GM19043 (cell line): ENCODE results near the gene CA10.
A peak's percentile ranks its signal among the peaks of the same experiment; 100 is the strongest.

Source experiments
- ATAC-seq: cut with Tn5 transposase; IDR thresholded peaks from one replicate; pipeline ENCODE4 v1.9.1; 2021; ENCODE audit warnings: low read depth; ENCODE audit not compliant: unreplicated experiment

CA10 gene

GRCh38 chr17:52147872-52148271 lies 10.6 kb downstream of the CA10 start:
- peak; percentile 42 for ATAC-seq

- ATAC-seq = no peak
Measured at GRCh38 chr17:52147431-52147830, 11.1 kb downstream of the CA10 start.

DNA sequence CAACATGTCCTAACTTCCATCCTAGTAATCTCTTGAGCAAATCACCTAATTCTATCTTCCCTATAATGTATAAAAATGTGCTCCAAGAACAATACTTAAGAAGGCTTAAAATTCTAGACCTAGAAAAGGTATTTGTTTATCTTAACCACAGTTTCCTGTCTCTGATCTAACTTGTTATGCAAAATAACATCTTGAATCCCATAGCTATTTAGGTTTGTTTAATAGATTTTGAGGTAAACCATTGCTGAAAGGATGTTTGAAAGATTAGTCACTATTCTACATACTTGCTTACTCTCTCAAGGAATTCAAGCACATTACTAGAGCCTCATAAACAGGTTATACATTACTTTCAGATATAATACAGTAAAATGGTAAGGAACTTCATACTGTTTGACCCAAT lies 13.0 kb downstream of the CA10 start:
- no peak for ATAC-seq

DNA sequence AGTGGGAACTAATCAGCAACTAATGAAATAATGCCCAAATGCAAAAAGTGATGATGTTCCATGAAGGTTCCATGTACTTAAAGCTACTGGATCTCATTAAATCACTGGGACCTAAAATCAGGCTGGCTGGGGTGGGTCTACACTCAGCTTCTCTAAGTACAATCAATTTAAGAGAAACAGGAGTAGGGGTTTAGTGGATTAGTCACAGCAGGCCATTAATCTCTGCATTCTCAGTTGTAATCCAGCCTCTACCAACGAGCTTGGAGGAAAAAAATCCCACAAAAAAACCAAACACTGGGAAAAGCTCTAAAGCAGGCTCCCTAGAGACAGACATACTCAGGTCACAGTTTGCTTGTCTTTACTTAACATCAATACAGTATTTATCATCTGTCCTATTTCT lies 15.0 kb downstream of the CA10 start:
- ATAC-seq = no peak

DNA sequence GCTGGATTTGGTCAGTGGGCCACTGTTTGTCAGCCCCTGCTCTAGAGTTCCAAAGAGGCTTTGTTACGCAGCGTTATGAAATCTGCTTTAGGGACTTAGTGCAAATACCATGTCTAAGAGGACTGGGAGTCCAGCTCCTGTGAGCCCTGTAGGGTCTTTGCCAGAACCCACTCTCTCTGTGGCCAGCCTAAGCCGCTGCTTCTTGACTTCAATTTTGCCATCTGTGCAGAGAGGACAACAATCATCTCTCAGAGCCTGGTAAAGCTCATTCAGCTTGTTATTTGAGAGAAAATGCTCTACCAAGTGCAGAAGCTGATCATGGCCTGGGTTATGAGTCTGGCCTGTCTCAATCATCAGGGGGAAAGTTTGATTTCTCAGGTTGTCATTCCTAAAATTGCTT lies 17.9 kb downstream of the CA10 start:
- ATAC-seq = no peak

DNA sequence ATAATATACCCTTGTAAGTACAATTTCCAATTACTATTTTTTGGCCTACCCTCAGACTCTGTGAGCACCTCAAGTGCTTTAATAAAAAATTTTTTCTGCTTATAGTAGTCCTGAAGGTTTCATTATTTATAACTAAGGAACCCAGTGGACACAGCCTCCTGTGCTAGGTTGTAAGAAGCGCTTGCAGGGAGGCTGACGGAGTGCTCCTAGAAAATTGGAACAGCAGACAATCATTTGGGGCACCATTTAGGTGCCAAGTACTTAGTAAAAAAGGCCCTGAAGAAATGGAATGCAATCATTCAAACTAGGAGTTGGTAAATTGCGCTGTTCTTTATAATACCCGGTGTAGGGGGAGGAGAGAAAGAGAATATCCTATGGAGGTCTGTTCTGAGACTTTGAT lies 19.8 kb downstream of the CA10 start:
- ATAC-seq = no peak

DNA sequence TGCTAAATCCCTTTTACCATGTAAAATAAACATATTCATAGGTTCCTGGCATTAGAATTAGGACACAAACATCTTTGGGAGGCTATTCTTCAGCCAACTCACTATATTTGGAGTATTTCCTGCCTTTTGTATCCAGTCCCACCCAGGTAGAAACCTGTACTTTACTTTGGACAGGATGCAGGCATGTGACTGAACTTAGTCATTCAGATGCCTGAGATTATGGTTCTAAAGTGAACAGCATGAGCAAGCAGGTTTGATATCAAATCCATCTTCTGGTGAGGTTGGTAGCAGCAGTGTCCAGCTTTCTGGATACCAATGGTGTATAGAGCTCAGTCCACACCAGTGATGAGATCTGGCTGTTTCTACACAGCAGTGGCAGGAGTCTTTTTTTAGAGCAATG lies 20.2 kb downstream of the CA10 start:
- ATAC-seq = no peak

DNA sequence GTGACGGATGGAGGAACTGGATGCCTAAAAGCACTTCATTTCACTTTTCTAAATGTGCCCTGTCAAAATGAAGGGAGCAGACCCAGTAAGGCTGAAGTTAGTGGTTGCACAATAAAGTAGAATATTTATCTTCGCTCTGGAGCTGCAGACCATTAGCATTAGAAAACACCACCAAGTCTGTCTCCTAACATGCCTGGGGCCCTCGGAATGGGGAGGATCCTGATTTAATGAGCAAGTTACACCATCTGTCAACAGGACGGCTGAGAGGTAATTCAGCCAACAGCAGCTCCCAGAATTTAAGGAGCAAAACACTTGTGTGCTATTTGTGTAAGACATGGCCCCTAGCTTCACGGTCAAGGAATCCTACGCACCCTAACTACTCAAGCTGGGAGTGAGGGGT lies 22.3 kb downstream of the CA10 start:
- ATAC-seq = no peak

- ATAC-seq = no peak
Measured at GRCh38 chr17:52134641-52135040, 23.9 kb downstream of the CA10 start.

DNA sequence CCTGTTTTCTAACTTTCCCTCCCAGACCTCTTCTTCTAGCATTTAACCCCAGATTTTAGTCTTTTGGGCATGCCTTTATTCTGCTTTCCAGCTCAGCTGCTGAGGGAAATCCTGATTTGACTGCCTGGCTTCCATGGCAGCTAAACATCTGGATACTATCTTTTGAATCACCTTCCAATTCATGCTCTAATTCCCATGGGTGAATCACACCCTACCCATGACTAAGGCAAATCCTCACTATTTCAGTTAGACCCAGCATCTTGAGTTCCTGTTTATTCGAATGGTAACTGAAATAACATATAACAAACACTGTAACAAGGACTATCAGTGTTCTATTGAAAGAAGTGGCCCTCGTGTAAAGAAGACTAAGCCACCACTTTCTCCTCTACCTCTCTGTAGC lies 29.8 kb downstream of the CA10 start:
- ATAC-seq = no peak

DNA sequence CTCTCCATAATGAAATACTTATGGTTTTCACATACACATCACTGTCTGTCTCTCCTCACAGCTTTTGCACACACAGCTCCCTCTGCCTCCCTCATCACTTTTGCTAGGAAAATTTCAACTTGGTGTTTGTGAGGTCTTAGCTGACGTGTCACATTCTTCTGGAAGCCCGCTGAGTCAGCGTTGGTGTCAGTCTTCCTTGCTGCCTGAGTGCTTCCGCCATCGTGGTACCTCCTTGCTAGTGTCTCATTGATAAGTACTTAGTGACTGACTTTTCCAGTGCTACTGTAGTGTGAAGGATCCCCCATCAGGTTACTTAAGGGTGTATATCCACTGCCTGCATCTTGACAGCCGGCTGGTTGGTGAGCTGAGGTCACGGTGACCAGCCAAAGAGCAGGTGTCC lies 33.5 kb downstream of the CA10 start:
- ATAC-seq = no peak

- no peak for ATAC-seq
Measured at GRCh38 chr17:52124561-52124960, 34.0 kb downstream of the CA10 start.

GRCh38 chr17:52120465-52120864 lies 38.0 kb downstream of the CA10 start:
- no peak for ATAC-seq

GRCh38 chr17:52110923-52111581 lies 47.5 kb downstream of the CA10 start:
- no peak for ATAC-seq

DNA sequence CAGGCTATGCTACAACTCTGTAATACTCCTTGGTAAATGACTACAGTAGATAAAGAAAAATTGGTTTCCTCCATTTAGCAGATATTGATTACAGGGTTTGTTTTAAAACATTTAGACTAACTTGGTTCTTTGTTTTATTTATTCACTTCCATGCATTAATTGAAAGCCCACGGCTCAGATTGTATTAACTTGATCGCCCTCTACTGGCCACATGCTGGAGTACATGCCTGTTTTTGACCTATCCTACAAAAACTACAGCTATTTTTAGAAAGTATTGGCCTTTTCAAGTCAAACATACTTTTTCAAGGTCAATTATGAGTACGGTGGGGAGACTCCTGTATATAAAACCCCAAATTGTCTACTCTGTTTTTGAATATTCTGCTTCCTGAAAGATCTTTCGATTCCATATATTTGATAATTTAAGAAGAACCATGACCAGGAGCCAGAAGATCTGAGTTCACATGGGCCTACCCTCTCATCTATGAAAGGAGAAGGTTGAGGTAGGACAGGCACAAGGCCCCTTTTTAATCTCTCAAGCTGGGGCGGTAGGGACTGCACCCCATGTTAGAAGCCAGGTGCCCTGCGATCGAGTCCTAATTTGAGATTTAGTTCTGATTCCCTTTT lies 51.8 kb downstream of the CA10 start:
- ATAC-seq = no peak

DNA sequence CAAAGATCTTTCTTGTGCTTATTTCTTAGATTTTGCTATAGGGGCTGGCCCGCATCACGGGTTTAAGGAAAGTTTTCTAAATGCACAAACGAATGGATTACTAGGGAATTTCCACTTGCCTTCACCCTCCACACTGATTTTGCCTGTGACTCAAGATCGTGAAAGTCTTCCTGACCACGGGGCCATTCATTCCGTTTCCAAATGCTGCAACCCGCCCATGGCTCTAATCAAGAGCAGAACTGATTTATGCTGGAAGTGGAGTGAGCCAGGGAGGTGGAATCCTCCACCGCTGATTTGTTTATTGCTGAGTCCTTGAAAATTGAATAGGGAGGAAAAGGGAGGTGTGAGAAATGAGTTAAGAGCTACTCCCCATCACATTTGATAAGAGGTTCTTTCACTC lies 52.4 kb downstream of the CA10 start:
- no peak for ATAC-seq

- no peak for ATAC-seq
Measured at GRCh38 chr17:52105591-52105990, 52.9 kb downstream of the CA10 start.

- no peak for ATAC-seq
Measured at GRCh38 chr17:52096056-52096455, 62.5 kb downstream of the CA10 start.

GRCh38 chr17:52084176-52084575 lies 74.3 kb downstream of the CA10 start:
- ATAC-seq = no peak

GRCh38 chr17:52079496-52079895 lies 79.0 kb downstream of the CA10 start:
- no peak for ATAC-seq

DNA sequence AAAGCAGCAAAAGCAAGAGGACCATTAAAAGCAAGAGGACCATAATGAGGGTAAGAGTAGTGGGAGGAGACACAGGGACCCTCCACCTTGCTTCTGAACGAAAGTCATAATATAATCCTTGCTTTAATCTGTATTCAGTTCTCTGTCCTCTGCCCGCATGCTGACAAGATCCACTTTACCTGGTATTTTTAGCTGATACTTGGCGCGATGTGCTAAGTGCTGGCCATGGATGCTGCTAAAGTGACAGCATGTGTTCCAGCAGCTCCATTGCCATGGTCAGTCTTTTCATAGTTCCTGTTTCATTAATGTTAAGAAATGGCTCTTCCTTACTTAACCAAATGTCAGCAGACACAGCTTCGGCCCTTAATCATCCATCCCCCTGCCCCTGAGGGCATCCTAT lies 86.8 kb downstream of the CA10 start:
- no peak for ATAC-seq

GRCh38 chr17:52064791-52065211 lies 93.7 kb downstream of the CA10 start:
- no peak for ATAC-seq

- ATAC-seq = no peak
Measured at GRCh38 chr17:52049496-52049895, 109.0 kb downstream of the CA10 start.
